IPS DF 6.9 (cell line): Measurements from ENCODE around the gene SBK2.

Experiments used
- DNase-seq: peaks from one replicate; pipeline ENCODE4 v3.0.0-alpha.2; 2013; ENCODE audit warnings: low read depth, low spot score
- H3K27ac ChIP-seq: one replicate; pipeline ENCODE4 v1.5.1; 2013; ENCODE audit warnings: low read length, control low read depth
- H3K27me3 ChIP-seq: 2 replicates; pipeline ENCODE4 v1.6.1; 2013; ENCODE audit warnings: mild to moderate bottlenecking, low read length; ENCODE audit not compliant: control insufficient read depth, insufficient read depth
- H3K36me3 ChIP-seq: 2 replicates; pipeline ENCODE4 v1.6.1; 2013; ENCODE audit warnings: low read length; ENCODE audit not compliant: control insufficient read depth, insufficient read depth
- H3K4me1 ChIP-seq: 2 replicates; pipeline ENCODE4 v1.6.1; 2013; ENCODE audit warnings: low read length; ENCODE audit not compliant: control insufficient read depth, insufficient read depth
- H3K4me3 ChIP-seq: 2 replicates; pipeline ENCODE4 v1.5.1; 2013; ENCODE audit warnings: mild to moderate bottlenecking, low read length
- H3K9me3 ChIP-seq: 2 replicates; pipeline ENCODE4 v1.6.1; 2013; ENCODE audit warnings: low read length, inconsistent platforms; ENCODE audit not compliant: control insufficient read depth, insufficient read depth
- WGBS: extraction: QIAGEN DNeasy Blood & Tissue Kit; methylation state at CpG from one replicate; pipeline ENCODE4 v1.1.7; 2013; ENCODE audit warnings: mixed read lengths, missing lambda C conversion rate; ENCODE audit not compliant: insufficient read length, insufficient coverage; 5-methylcytosine and 5-hydroxymethylcytosine counted together

Gene SBK2

GRCh38 chr19:55491546-55492360 lies 45.2 kb downstream of the SBK2 start:
- Histone ChIP-seq H3K4me1 (peaks cover 10% of the 10 kb centered on the region), H3K27ac (no peak overlapping the region), H3K9me3 (no peaks in the 10 kb centered on the region), H3K27me3 (no peaks in the 10 kb centered on the region), H3K4me3 (no peak overlapping the region), H3K36me3 (no peaks in the 10 kb centered on the region; the same call in 1 of the 2 replicates)
- DNase-seq, result no peak
- WGBS, result no CpG with 5 or more reads among the region's 24 CpGs

DNA sequence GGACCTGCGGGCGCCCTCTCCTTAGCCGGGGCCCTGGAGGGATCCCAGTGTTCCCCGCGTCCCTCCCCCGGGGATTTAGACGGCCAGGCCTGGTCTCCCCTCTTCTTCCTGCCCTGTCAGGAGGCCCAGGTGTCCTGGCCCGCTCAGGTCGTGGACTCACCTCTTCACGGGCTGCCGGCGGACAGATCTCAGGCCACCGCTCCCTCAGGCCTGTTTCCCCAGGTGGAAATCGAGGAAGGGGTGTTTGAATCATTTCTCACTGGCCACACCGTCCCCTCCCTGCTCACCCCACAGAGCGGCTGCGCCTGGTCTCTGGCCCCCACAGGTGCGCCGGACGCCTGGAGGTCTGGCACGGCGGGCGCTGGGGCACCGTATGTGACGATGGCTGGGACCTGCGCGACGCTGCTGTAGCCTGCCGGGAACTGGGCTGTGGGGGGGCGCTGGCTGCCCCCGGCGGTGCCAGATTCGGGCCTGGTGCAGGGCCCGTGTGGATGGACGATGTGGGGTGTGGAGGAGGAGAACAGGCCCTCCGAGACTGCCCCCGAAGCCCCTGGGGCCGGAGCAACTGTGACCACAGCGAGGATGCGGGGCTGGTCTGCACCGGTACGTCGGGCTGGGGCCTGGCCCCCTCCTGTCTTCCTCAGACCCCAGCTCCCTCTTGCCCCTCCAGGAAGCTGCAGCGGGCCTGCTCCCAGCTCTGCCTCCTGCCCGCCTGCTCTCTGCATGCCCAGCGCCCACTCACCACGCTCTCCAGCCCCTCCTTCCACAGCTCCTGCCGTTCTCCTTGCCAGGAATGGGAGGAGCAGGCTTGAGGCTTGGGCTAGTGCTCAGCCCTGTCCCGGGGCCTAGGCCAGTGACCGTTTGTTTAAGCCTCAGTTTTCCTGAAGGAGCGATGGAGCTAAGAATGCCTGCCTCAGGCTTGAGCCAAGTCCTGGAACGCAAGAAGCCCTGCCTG lies 46.2 kb downstream of the SBK2 start:
- Histone ChIP-seq H3K27ac (no peak overlapping the region), H3K36me3 (no peaks in the 10 kb centered on the region; the same call in 1 of the 2 replicates), H3K4me3 (no peak overlapping the region), H3K27me3 (no peaks in the 10 kb centered on the region), H3K9me3 (no peaks in the 10 kb centered on the region), H3K4me1 (peaks cover 12% of the 10 kb centered on the region)
- DNase-seq, result no peak
- no CpG with 5 or more reads among the region's 52 CpGs for WGBS

DNA sequence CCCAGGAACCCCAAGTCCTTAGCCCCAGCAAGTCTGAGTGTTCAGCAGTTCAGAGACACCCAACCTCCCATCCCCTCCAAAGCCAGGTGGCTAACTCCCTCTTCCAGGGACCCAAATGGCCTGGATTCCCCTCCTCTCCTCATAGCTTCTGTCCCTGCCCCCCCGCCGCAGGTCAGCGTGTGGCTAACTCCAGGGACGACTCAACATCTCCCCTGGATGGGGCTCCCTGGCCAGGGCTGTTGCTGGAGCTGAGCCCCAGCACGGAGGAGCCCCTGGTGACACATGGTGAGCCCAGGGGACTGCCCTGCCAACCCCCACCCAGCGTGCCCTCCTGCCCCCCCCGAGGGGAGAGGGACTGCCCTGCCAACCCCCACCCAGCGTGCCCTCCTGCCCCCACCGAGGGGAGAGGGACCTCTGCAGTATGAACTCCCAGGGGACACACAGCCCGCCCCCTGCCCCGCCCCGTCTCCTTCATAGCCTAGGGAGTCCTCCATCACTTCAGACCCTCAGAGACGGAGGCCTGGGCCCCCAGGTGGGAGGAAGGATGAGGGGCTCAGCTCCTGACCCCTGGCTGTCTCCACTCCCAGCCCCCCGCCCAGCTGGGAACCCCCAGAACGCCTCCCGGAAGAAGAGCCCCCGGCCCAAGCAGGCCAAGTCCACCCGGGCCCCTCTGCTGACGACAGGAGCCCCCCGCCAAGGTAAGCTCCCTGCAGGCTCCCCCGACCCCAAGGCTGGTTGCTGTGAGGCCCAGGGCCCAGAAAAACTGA lies 47.0 kb downstream of the SBK2 start:
- Histone ChIP-seq H3K27ac (no peak overlapping the region), H3K36me3 (no peaks in the 10 kb centered on the region; the same call in 1 of the 2 replicates), H3K9me3 (no peaks in the 10 kb centered on the region), H3K4me1 (peaks cover 13% of the 10 kb centered on the region), H3K4me3 (no peak overlapping the region), H3K27me3 (no peaks in the 10 kb centered on the region)
- WGBS, result no CpG with 5 or more reads among the region's 21 CpGs
- no peak for DNase-seq

- no CpG with 5 or more reads among the region's 36 CpGs for WGBS
- no peaks in the 10 kb centered on the region; the same call in 1 of the 2 replicates for H3K36me3 ChIP-seq
- H3K9me3 ChIP-seq, result no peaks in the 10 kb centered on the region
- H3K27ac ChIP-seq, result no peak overlapping the region
- DNase-seq, result no peak
- H3K4me1 ChIP-seq, result peaks cover 13% of the 10 kb centered on the region
- no peak overlapping the region for H3K4me3 ChIP-seq
- no peaks in the 10 kb centered on the region for H3K27me3 ChIP-seq
Measured at GRCh38 chr19:55488986-55489710, 47.8 kb downstream of the SBK2 start.

- no CpG with 5 or more reads among the region's 21 CpGs for WGBS
- H3K9me3 ChIP-seq, result no peaks in the 10 kb centered on the region
- DNase-seq, result no peak
- H3K27ac ChIP-seq, result no peak within 1 kb of the TSS
- H3K4me1 ChIP-seq, result peaks cover 15% of the 10 kb centered on the region
- peak within 1 kb of the TSS; percentile 9; the same call in 1 of the 2 replicates for H3K4me3 ChIP-seq
- no peaks in the 10 kb centered on the region for H3K27me3 ChIP-seq
- H3K36me3 ChIP-seq, result no peaks in the 10 kb centered on the region; the same call in 1 of the 2 replicates
Measured at GRCh38 chr19:55487924-55488687, 48.8 kb downstream of the SBK2 start, which contains the start of gene SSC5D. Gene SSC5D, plus strand, starts transcription at chr19:55488436. Its CDS starts 154 bp downstream, at chr19:55488590.

DNA sequence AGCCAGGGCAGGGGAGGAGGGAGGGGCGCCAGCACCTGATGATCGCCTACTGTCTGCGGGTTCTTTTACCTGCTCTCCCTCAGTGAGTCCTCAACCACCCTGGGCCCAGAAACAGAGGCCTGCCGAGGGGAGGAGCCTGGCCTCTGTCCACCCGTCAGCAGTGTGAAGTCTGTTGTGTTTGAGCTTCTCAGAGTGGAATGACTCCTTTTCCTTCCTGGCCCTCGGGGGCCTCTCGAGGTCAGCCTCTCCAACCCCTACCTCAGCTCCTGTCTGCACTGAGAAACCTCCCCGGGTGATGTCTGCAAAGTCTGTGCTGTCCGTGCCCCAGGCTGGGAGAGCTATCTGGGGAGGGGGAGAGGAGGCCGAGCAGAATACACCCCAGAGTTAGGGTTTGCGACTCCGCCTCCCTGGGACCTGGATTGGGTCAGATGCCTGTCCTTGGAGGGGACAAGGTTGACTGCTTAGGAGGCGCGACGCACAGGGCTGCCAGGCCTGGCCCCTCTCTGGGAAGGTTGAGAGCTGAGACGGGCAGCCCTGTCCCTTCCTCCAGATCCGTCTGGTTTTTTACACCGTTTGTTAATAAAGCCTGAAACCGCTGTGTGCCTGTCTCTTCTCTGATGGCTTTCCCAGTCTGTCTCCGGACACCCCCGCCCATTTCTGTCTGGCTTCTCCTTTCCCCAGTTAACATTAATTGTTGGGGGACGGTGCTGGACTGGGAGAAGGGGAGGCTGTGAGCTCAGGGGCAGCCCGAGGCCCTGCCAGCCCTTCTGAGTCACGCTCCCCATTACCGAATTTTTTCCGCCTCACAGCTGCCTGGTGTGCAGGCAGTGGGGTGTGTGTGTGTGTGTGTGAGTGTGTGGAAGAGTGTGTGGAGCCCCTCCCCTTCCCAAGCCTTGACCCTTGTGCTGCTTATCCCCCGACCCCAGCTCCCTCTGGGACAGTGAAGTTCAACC lies 49.7 kb downstream of the SBK2 start:
- DNase-seq, result no peak
- H3K36me3 ChIP-seq, result peaks cover 5% of the 10 kb centered on the region; the same call in 1 of the 2 replicates
- no peaks in the 10 kb centered on the region for H3K27me3 ChIP-seq
- peaks cover 15% of the 10 kb centered on the region for H3K4me1 ChIP-seq
- no peak overlapping the region for H3K27ac ChIP-seq
- no peak overlapping the region for H3K4me3 ChIP-seq
- no peaks in the 10 kb centered on the region for H3K9me3 ChIP-seq
- no CpG with 5 or more reads among the region's 27 CpGs for WGBS

- WGBS, result no CpG with 5 or more reads among the region's 53 CpGs
- Histone ChIP-seq H3K36me3 (peaks cover 5% of the 10 kb centered on the region; the same call in 1 of the 2 replicates), H3K9me3 (no peaks in the 10 kb centered on the region), H3K4me3 (no peak overlapping the region), H3K4me1 (peaks cover 18% of the 10 kb centered on the region), H3K27me3 (no peaks in the 10 kb centered on the region), H3K27ac (no peak overlapping the region)
- no peak for DNase-seq
Measured at GRCh38 chr19:55486043-55486970, 50.6 kb downstream of the SBK2 start.
